HepG2 (cell line): ENCODE data around the gene ZFPM1. TPM values are rescaled to one million over a fixed set of nuclear protein-coding genes. Genes with fewer than 3 reads are reported as not detected.

ENCODE experiments used
- FOXA1 ChIP-seq, 2 experiments: fragments of 450-650 bp in 1 of 2; sonication (generic) in 1 of 2; formaldehyde crosslinking in 1 of 2; IDR thresholded peaks; 2 replicates each; pipeline versions ENCODE4 v1.4.0 to v1.6.1; 2016 to 2020; ENCODE audit warnings: missing genetic modification reagents in 1 of 2
- MIER3 ChIP-seq: IDR thresholded peaks from 2 replicates; pipeline ENCODE4 v1.6.1; 2016; ENCODE audit warnings: missing compliant biosample characterization, borderline replicate concordance
- NKX3-1 ChIP-seq: sonication (generic); formaldehyde crosslinking; IDR thresholded peaks from 2 replicates; pipeline ENCODE4 v1.5.0; 2020; ENCODE audit warnings: missing genetic modification reagents
- POLR2A ChIP-seq, 2 experiments: IDR thresholded peaks; 2 replicates each; pipeline ENCODE4 v1.6.1; 2011; ENCODE audit warnings: low read depth in 2 of 2, low read length in 2 of 2, mild to moderate bottlenecking in 1 of 2, moderate library complexity in 1 of 2; ENCODE audit not compliant: insufficient read depth in 1 of 2
- PRDM10 ChIP-seq: sonication (generic); formaldehyde crosslinking; IDR thresholded peaks from 2 replicates; pipeline ENCODE4 v1.4.0; 2020; ENCODE audit warnings: low read depth, missing genetic modification reagents
- RFXANK ChIP-seq: IDR thresholded peaks from 2 replicates; pipeline ENCODE4 v1.6.1; 2016
- SMAD9 ChIP-seq: sonication (generic); formaldehyde crosslinking; IDR thresholded peaks from 2 replicates; pipeline ENCODE4 v1.5.1; 2020; ENCODE audit warnings: mild to moderate bottlenecking, missing genetic modification reagents
- SRSF9 ChIP-seq: fragments of 200-400 bp; formaldehyde crosslinking; IDR thresholded peaks from 2 replicates; pipeline ENCODE4 v1.6.1; 2018; ENCODE audit warnings: borderline replicate concordance, mild to moderate bottlenecking, low read depth, low read length; ENCODE audit not compliant: insufficient read depth, poor library complexity, severe bottlenecking
- ZBTB3 ChIP-seq: sonication (generic); formaldehyde crosslinking; IDR thresholded peaks from 2 replicates; pipeline ENCODE4 v1.4.0; 2020; ENCODE audit warnings: low read depth, mild to moderate bottlenecking, moderate library complexity, missing genetic modification reagents, borderline replicate concordance
- ZFP62 ChIP-seq: sonication (generic); formaldehyde crosslinking; IDR thresholded peaks from 2 replicates; pipeline ENCODE4 v1.4.0; 2020; ENCODE audit warnings: missing genetic modification reagents
- ZNF101 ChIP-seq: sonication (generic); formaldehyde crosslinking; IDR thresholded peaks from 2 replicates; pipeline ENCODE4 v1.4.0; 2020; ENCODE audit warnings: mild to moderate bottlenecking, low read depth, missing genetic modification reagents, borderline replicate concordance
- ZNF224 ChIP-seq: sonication (generic); formaldehyde crosslinking; IDR thresholded peaks from 2 replicates; pipeline ENCODE4 v1.5.0; 2020; ENCODE audit warnings: mild to moderate bottlenecking, missing genetic modification reagents
- ZNF253 ChIP-seq: sonication (generic); formaldehyde crosslinking; IDR thresholded peaks from 2 replicates; pipeline ENCODE4 v1.8.0; 2022; ENCODE audit warnings: mild to moderate bottlenecking, missing genetic modification reagents, borderline replicate concordance
- ZNF333 ChIP-seq: sonication (generic); formaldehyde crosslinking; IDR thresholded peaks from 2 replicates; pipeline ENCODE4 v1.4.0; 2020; ENCODE audit warnings: mild to moderate bottlenecking, missing genetic modification reagents, borderline replicate concordance
- ZNF432 ChIP-seq: sonication (generic); formaldehyde crosslinking; IDR thresholded peaks from 2 replicates; pipeline ENCODE4 v1.5.0; 2020; ENCODE audit warnings: missing genetic modification reagents, mild to moderate bottlenecking, borderline replicate concordance
- ZNF557 ChIP-seq: sonication (generic); formaldehyde crosslinking; IDR thresholded peaks from 2 replicates; pipeline ENCODE4 v1.4.0; 2020; ENCODE audit warnings: missing genetic modification reagents
- ZSCAN29 ChIP-seq: sonication (generic); formaldehyde crosslinking; conservative IDR thresholded peaks from 2 replicates; pipeline ENCODE4 v1.4.0; 2020; ENCODE audit warnings: mild to moderate bottlenecking, missing genetic modification reagents
- polyA plus RNA-seq, 8 experiments: library from polyadenylated mRNA; depleted of rRNA in 3 of 8; stranded (reverse) in 7 of 8; unstranded in 1 of 8; fragments of >200 nt; fragmentation: Illumina TruSeq in 4 of 8; extraction: Trizol in 4 of 8; gene quantifications; 2 replicates each; pipeline versions ENCODE4 v1.2.1 to v1.2.3, GENCODE V29; 2011 to 2016; ENCODE audit warnings: low read depth in 4 of 8, missing spikeins in 1 of 8, mixed read lengths in 1 of 8; ENCODE audit not compliant: insufficient read depth in 1 of 8
- total RNA-seq, 5 experiments: library from RNA; depleted of rRNA; stranded (reverse); fragments of >200 nt; fragmentation: Illumina TruSeq; extraction: Trizol; gene quantifications; 2 replicates each; pipeline ENCODE4 v1.2.3, GENCODE V29; 2016; ENCODE audit warnings: low read depth in 1 of 5
- TF ChIP-seq, protein P1 (sequence below): sonication (generic); formaldehyde crosslinking; IDR thresholded peaks from 2 replicates; pipeline ENCODE4 v1.4.0; 2020; ENCODE audit warnings: mild to moderate bottlenecking, missing genetic modification reagents
- TF ChIP-seq, protein P2 (sequence below): sonication (generic); formaldehyde crosslinking; IDR thresholded peaks from 2 replicates; pipeline ENCODE4 v1.5.0; 2020; ENCODE audit warnings: mild to moderate bottlenecking, missing genetic modification reagents
- TF ChIP-seq, protein P3 (sequence below): sonication (generic); formaldehyde crosslinking; IDR thresholded peaks from 2 replicates; pipeline ENCODE4 v1.5.1; 2020; ENCODE audit warnings: missing genetic modification reagents, mild to moderate bottlenecking, borderline replicate concordance

ZFPM1 gene
- total and polyA plus RNA-seq, 2 of the 13 experiments (the other 11 are each of a cell fraction or from before 2014, with no cell fraction given): 1.3 to 3.8 TPM

GRCh38 chr16:88504489-88505404 lies 51.7 kb downstream of the ZFPM1 start (continued):
- TF ChIP-seq, protein P1, sequence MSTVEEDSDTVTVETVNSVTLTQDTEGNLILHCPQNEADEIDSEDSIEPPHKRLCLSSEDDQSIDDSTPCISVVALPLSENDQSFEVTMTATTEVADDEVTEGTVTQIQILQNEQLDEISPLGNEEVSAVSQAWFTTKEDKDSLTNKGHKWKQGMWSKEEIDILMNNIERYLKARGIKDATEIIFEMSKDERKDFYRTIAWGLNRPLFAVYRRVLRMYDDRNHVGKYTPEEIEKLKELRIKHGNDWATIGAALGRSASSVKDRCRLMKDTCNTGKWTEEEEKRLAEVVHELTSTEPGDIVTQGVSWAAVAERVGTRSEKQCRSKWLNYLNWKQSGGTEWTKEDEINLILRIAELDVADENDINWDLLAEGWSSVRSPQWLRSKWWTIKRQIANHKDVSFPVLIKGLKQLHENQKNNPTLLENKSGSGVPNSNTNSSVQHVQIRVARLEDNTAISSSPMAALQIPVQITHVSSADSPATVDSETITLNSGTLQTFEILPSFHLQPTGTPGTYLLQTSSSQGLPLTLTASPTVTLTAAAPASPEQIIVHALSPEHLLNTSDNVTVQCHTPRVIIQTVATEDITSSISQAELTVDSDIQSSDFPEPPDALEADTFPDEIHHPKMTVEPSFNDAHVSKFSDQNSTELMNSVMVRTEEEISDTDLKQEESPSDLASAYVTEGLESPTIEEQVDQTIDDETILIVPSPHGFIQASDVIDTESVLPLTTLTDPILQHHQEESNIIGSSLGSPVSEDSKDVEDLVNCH (CRISPR knock-in tag): peak; percentile 77; the same call in 1 of the 2 replicates
- TF ChIP-seq, protein P2, sequence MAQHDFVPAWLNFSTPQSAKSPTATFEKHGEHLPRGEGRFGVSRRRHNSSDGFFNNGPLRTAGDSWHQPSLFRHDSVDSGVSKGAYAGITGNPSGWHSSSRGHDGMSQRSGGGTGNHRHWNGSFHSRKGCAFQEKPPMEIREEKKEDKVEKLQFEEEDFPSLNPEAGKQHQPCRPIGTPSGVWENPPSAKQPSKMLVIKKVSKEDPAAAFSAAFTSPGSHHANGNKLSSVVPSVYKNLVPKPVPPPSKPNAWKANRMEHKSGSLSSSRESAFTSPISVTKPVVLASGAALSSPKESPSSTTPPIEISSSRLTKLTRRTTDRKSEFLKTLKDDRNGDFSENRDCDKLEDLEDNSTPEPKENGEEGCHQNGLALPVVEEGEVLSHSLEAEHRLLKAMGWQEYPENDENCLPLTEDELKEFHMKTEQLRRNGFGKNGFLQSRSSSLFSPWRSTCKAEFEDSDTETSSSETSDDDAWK (CRISPR knock-in tag): no peak
- TF ChIP-seq ZNF253 (CRISPR knock-in tag): peak; percentile 62; the same call in 1 of the 2 replicates
- no peak for TF ChIP-seq SRSF9
- TF ChIP-seq, protein P3, sequence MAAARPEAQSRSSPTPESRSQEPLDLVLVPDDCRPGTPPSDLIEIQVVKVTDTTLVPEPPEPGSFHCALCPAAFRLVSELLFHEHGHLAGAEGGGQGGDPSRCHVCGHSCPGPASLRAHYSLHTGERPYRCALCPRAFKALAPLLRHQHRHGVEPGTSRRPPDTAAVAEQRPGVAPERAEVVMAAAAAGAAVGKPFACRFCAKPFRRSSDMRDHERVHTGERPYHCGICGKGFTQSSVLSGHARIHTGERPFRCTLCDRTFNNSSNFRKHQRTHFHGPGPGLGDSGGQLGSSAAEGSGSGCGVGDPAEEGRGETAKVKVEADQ (CRISPR knock-in tag): peak; percentile 55; the same call in 1 of the 2 replicates
- peak; percentile 52 for TF ChIP-seq ZNF333
- peak; percentile 87 for TF ChIP-seq MIER3 (CRISPR knock-in tag)
- no peak for TF ChIP-seq FOXA1 (IDR thresholded peaks at IDR 0.05)
- TF ChIP-seq FOXA1 (CRISPR knock-in tag; IDR thresholded peaks at IDR 0.05): peak; percentile 75
- TF ChIP-seq ZNF101 (CRISPR knock-in tag): peak; percentile 37; the same call in 1 of the 2 replicates
- TF ChIP-seq ZNF557 (CRISPR knock-in tag): 0 out of 2 replicates have a peak, but pooled peaks have one; percentile 58
- no peak for TF ChIP-seq SMAD9 (CRISPR knock-in tag)
- TF ChIP-seq RFXANK (CRISPR knock-in tag): peak; percentile 89
- peak; percentile 83 for TF ChIP-seq PRDM10 (CRISPR knock-in tag)
- peak; percentile 95; the same call in 1 of the 2 replicates for TF ChIP-seq ZBTB3 (CRISPR knock-in tag)
- TF ChIP-seq NKX3-1: peak; percentile 36
- no peak; the same call in 1 of the 2 replicates for TF ChIP-seq ZFP62 (CRISPR knock-in tag)
- 0 out of 2 replicates have a peak, but pooled peaks have one; percentile 9 for TF ChIP-seq ZNF432
- no peak for TF ChIP-seq ZNF224
- peak in 1 of 2 experiments; percentile 33; a peak in 1 of 4 replicates for TF ChIP-seq POLR2A (IDR thresholded peaks at IDR 0.05; ENCODE audit: insufficient read depth in 1 of 2, low read depth in 2 of 2, low read length in 2 of 2)
- peak; percentile 88; the same call in 1 of the 2 replicates for TF ChIP-seq ZSCAN29
